Mesenchymal stem cell (in vitro differentiated cells and primary cell): ENCODE data around the gene PHKA1.
"Not testable (repeated sequence)": the region's sequence is repeated elsewhere in the genome, so short reads cannot be mapped to it uniquely, and the experiment has no call there.

Experiments
- DNase-seq: peaks from one replicate; pipeline ENCODE4 v3.0.0-alpha.2; 2013
- H2AFZ ChIP-seq: one replicate; pipeline ENCODE4 v1.6.1; 2013; ENCODE audit warnings: low read depth, mild to moderate bottlenecking, control low read depth, inconsistent platforms, low read length, moderate library complexity
- H2AK5ac ChIP-seq: 2 replicates; pipeline ENCODE4 v1.6.1; 2013; ENCODE audit warnings: low read length, moderate library complexity, mild to moderate bottlenecking, inconsistent platforms; ENCODE audit not compliant: severe bottlenecking
- H2BK120ac ChIP-seq: one replicate; pipeline ENCODE4 v1.6.1; 2013; ENCODE audit warnings: low read depth, mild to moderate bottlenecking, inconsistent platforms, low read length, moderate library complexity
- H2BK12ac ChIP-seq, 2 experiments: one replicate each; pipeline ENCODE4 v1.6.1; 2013; ENCODE audit warnings: inconsistent platforms in 2 of 2, low read length in 2 of 2, mild to moderate bottlenecking in 2 of 2, moderate library complexity in 2 of 2, control low read depth in 1 of 2
- H2BK15ac ChIP-seq: one replicate; pipeline ENCODE4 v1.6.1; 2013; ENCODE audit warnings: mild to moderate bottlenecking, low read depth, inconsistent platforms; ENCODE audit not compliant: poor library complexity, severe bottlenecking
- H2BK5ac ChIP-seq: 2 replicates; pipeline ENCODE4 v1.6.1; 2013; ENCODE audit warnings: low read depth, mild to moderate bottlenecking, low read length, control low read depth, inconsistent platforms; ENCODE audit not compliant: poor library complexity, severe bottlenecking
- H3K14ac ChIP-seq, 2 experiments: one replicate each; pipeline ENCODE4 v1.6.1; 2013; ENCODE audit warnings: inconsistent platforms in 2 of 2, low read length in 2 of 2, control low read depth in 1 of 2, mild to moderate bottlenecking in 1 of 2, moderate library complexity in 1 of 2
- H3K18ac ChIP-seq, 2 experiments: one replicate each; pipeline ENCODE4 v1.6.1; 2013; ENCODE audit warnings: inconsistent platforms in 2 of 2, low read length in 2 of 2, control low read depth in 1 of 2, low read depth in 1 of 2, mild to moderate bottlenecking in 1 of 2
- H3K23ac ChIP-seq, 2 experiments: one replicate each; pipeline ENCODE4 v1.6.1; 2013; ENCODE audit warnings: inconsistent platforms in 2 of 2, low read length in 2 of 2, mild to moderate bottlenecking in 2 of 2, moderate library complexity in 2 of 2, control low read depth in 1 of 2
- H3K27ac ChIP-seq: 2 replicates; pipeline ENCODE4 v1.5.1; 2013; ENCODE audit warnings: mild to moderate bottlenecking, moderate library complexity, low read length, control low read depth, inconsistent platforms; ENCODE audit not compliant: poor library complexity, severe bottlenecking
- H3K27me3 ChIP-seq, 2 experiments: 2 replicates each; pipeline versions ENCODE4 v1.6.1 to v1.7.0; 2013; ENCODE audit warnings: low read length in 2 of 2, mild to moderate bottlenecking in 2 of 2, moderate library complexity in 2 of 2, control low read depth in 1 of 2, inconsistent platforms in 1 of 2; ENCODE audit not compliant: control insufficient read depth in 1 of 2, insufficient read depth in 1 of 2
- H3K36me3 ChIP-seq, 2 experiments: 2 replicates each; pipeline versions ENCODE4 v1.6.1 to v1.7.0; 2013; ENCODE audit warnings: low read length in 2 of 2, control low read depth in 1 of 2, inconsistent platforms in 1 of 2, low read depth in 1 of 2, mild to moderate bottlenecking in 1 of 2; ENCODE audit not compliant: insufficient read depth in 2 of 2, control insufficient read depth in 1 of 2
- H3K4ac ChIP-seq, 2 experiments: one replicate each; pipeline ENCODE4 v1.6.1; 2013; ENCODE audit warnings: inconsistent platforms in 2 of 2, low read length in 2 of 2, mild to moderate bottlenecking in 2 of 2, moderate library complexity in 2 of 2, control low read depth in 1 of 2, low read depth in 1 of 2
- H3K4me1 ChIP-seq: 2 replicates; pipeline ENCODE4 v1.6.1; 2013; ENCODE audit warnings: low read depth, low read length, control low read depth; ENCODE audit not compliant: control insufficient read depth, insufficient read depth
- H3K4me2 ChIP-seq: 2 replicates; pipeline ENCODE4 v1.6.1; 2013; ENCODE audit warnings: low read length, mild to moderate bottlenecking, inconsistent platforms; ENCODE audit not compliant: poor library complexity, severe bottlenecking
- H3K4me3 ChIP-seq, 2 experiments: 2 replicates each; pipeline versions ENCODE4 v1.5.1 to v1.7.0; 2013; ENCODE audit warnings: low read length in 2 of 2, mild to moderate bottlenecking in 2 of 2, control low read depth in 1 of 2, low read depth in 1 of 2; ENCODE audit not compliant: insufficient read depth in 1 of 2
- H3K79me1 ChIP-seq: replicated peaks from 2 replicates; pipeline ENCODE4 v1.6.1; 2013; ENCODE audit warnings: mild to moderate bottlenecking, control low read depth, low read length, inconsistent platforms; ENCODE audit not compliant: poor library complexity, severe bottlenecking
- H3K9ac ChIP-seq: 2 replicates; pipeline ENCODE4 v1.7.0; 2013; ENCODE audit warnings: mild to moderate bottlenecking, low read length, moderate library complexity
- H3K9me3 ChIP-seq: 2 replicates; pipeline ENCODE4 v1.7.0; 2013; ENCODE audit warnings: mild to moderate bottlenecking, low read length; ENCODE audit not compliant: control insufficient read depth
- H4K8ac ChIP-seq: one replicate; pipeline ENCODE4 v1.6.1; 2013; ENCODE audit warnings: inconsistent platforms, mild to moderate bottlenecking, low read length, moderate library complexity
- H4K91ac ChIP-seq: one replicate; pipeline ENCODE4 v1.6.1; 2013; ENCODE audit warnings: mild to moderate bottlenecking, low read length, inconsistent platforms
- WGBS: methylation state at CpG from one replicate; pipeline ENCODE4 v1.1.7; 2013; ENCODE audit warnings: mixed read lengths; 5-methylcytosine and 5-hydroxymethylcytosine counted together

Gene PHKA1

DNA sequence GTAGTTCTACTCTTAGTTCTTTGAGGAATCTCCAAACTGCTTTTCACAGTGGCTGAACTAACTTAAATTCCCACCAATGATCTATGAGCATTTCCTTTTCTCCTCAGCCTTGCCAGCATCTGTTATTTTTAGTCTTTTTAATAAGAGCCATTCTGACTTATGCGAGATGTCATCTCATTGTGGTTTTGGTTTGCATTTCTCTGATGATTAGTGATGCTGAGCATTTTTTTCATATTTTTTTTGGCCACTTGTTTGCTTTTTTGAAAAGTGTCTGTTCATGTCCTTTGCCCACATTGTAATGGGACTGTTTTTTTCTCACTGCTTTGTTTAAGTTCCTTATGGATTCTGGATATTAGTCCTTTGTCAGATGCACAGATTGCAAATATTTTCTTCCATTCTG, 21.5 kb upstream of the PHKA1 start:
- Histone ChIP-seq H4K91ac (no peak overlapping the region), H3K36me3 (no peaks in the 10 kb centered on the region), H2AFZ (no peak overlapping the region), H3K9ac (no peak overlapping the region), H2BK120ac (no peak overlapping the region), H3K9me3 (peaks cover 13% of the 10 kb centered on the region), H2BK12ac (no peak overlapping the region), H2BK15ac (no peak overlapping the region), H3K4me1 (no peaks in the 10 kb centered on the region), H3K79me1 (no peaks in the 10 kb centered on the region), H3K4me2 (no peak overlapping the region), H3K27me3 (peaks cover 0 to 39% of the 10 kb centered on the region in 2 experiments), H3K14ac (no peak overlapping the region), H4K8ac (no peak overlapping the region), H3K4ac (no peak overlapping the region), H3K4me3 (no peak overlapping the region), H2BK5ac (no peak overlapping the region), H3K27ac (no peak overlapping the region), H3K23ac (no peak overlapping the region), H3K18ac (no peak overlapping the region), H2AK5ac (no peak overlapping the region)
- WGBS = 92% methylated on average over 1 of the region's 1 CpG
- DNase-seq = no peak

DNA sequence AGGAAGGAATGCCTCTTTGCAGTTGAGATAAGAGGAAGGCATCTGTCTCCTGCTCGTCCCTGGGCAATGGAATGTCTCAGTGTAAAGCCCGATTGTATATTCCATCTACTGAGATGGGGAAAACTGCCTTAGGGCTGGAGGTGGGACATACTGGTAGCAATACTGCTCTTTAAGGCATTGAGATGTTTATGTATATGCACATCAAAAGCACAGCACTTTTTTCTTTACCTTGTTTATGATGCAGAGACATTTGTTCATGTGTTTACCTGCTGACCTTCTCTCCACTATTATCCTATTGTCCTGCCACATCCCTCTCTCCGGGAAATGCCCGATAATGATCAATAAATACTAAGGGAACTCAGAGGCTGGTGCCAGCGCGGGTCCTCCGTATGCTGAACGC, 19.5 kb upstream of the PHKA1 start:
- not testable (repeated sequence) for H2BK12ac ChIP-seq, H3K9ac ChIP-seq, H3K23ac ChIP-seq, H3K79me1 ChIP-seq, H3K18ac ChIP-seq, H3K36me3 ChIP-seq, H4K91ac ChIP-seq, H2BK5ac ChIP-seq, H3K4me1 ChIP-seq, H3K27ac ChIP-seq, H2BK120ac ChIP-seq, H4K8ac ChIP-seq, H2AFZ ChIP-seq, H2BK15ac ChIP-seq, H3K4me3 ChIP-seq, H2AK5ac ChIP-seq, DNase-seq, H3K14ac ChIP-seq, H3K4ac ChIP-seq, H3K4me2 ChIP-seq
- 88% methylated on average over 6 of the region's 8 CpGs for WGBS
- H3K9me3 ChIP-seq = peaks cover 13% of the 10 kb centered on the region
- peaks cover 0 to 32% of the 10 kb centered on the region in 2 experiments for H3K27me3 ChIP-seq

DNA sequence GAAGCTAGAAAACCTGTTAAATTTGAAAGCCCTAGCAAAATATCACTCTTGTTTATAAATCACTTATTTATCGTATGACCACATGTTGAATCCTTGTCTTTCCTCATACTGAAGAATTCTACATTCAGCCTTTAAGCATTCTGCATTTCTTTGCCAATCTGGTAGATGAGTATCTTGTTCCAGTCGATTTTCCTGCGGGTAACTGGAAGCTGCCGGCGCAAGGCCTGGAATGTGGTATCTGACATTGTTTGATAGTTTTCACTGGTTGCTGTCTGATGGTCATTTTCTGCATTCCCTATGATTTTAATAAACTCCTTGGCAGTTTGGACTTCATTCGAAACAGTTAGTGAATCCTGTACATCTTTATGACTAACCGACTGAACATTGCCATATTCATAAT, 13.7 kb upstream of the PHKA1 start:
- DNase-seq = no peak
- Histone ChIP-seq H2BK5ac (no peak overlapping the region), H3K27ac (no peak overlapping the region), H3K79me1 (no peaks in the 10 kb centered on the region), H2BK15ac (no peak overlapping the region), H3K23ac (no peak overlapping the region), H3K36me3 (no peaks in the 10 kb centered on the region), H3K4me3 (no peak overlapping the region), H2BK120ac (no peak overlapping the region), H3K27me3 (peaks cover 0 to 39% of the 10 kb centered on the region in 2 experiments), H3K9me3 (no peaks in the 10 kb centered on the region), H2BK12ac (no peak overlapping the region), H3K14ac (no peak overlapping the region), H4K91ac (no peak overlapping the region), H3K9ac (no peak overlapping the region), H4K8ac (no peak overlapping the region), H2AFZ (no peak overlapping the region), H2AK5ac (no peak overlapping the region), H3K4me2 (no peak overlapping the region), H3K4ac (no peak overlapping the region), H3K4me1 (no peaks in the 10 kb centered on the region), H3K18ac (no peak overlapping the region)
- WGBS = 94% methylated on average over 7 of the region's 7 CpGs

DNA sequence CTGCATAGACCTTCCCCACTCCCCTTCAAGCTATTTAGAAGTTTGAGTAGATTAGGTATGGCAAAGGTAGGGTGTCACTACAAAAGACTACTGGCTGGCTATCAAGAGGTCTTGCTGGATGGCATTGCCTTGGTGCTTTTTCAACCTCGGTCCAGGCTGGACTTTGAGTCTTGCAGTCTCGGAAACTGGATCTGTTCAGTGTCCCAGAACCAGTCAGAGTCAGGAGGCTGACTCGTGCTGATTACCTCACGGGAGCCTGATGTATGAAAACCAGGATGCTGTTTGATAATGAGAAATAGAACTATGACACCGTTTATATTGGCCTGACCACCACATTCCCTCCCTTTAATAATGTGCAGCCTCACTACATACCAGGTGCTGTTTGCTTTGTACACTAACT, 2.7 kb upstream of the PHKA1 start:
- no peak overlapping the region for H2BK12ac ChIP-seq
- peaks cover 0 to 9% of the 10 kb centered on the region in 2 experiments for H3K27me3 ChIP-seq
- no peak overlapping the region for H2BK5ac ChIP-seq
- no peak overlapping the region for H3K4ac ChIP-seq
- no peaks in the 10 kb centered on the region for H3K9me3 ChIP-seq
- no peak overlapping the region for H4K91ac ChIP-seq
- H3K9ac ChIP-seq = no peak overlapping the region
- DNase-seq = no peak
- no peaks in the 10 kb centered on the region for H3K36me3 ChIP-seq
- no peaks in the 10 kb centered on the region for H3K4me1 ChIP-seq
- no peak overlapping the region for H2AK5ac ChIP-seq
- H3K27ac ChIP-seq = no peak overlapping the region
- H3K4me3 ChIP-seq = no peak overlapping the region
- no peak overlapping the region for H3K23ac ChIP-seq
- no peak overlapping the region for H2BK120ac ChIP-seq
- H2AFZ ChIP-seq = no peak overlapping the region
- H3K14ac ChIP-seq = no peak overlapping the region
- H2BK15ac ChIP-seq = no peak overlapping the region
- no peak overlapping the region for H4K8ac ChIP-seq
- H3K4me2 ChIP-seq = no peak overlapping the region
- H3K18ac ChIP-seq = no peak overlapping the region
- no peaks in the 10 kb centered on the region for H3K79me1 ChIP-seq
- WGBS = 78% methylated on average over 3 of the region's 5 CpGs
